Adipocyte (in vitro differentiated cells): ENCODE measurements around the gene LSS.
"Not testable (repeated sequence)": the region's sequence is repeated elsewhere in the genome, so short reads cannot be mapped to it uniquely, and the experiment has no call there.

ENCODE experiments used
- DNase-seq: peaks from one replicate; pipeline ENCODE4 v3.0.0-alpha.2; 2015; ENCODE audit warnings: low read depth
- H3K27me3 ChIP-seq: replicated peaks from 2 replicates; pipeline ENCODE4 v1.7.0; 2013; ENCODE audit warnings: mild to moderate bottlenecking, low read length, moderate library complexity; ENCODE audit not compliant: control insufficient read depth, insufficient read depth
- H3K36me3 ChIP-seq: 2 replicates; pipeline ENCODE4 v1.7.0; 2013; ENCODE audit warnings: low read length, mild to moderate bottlenecking, moderate library complexity; ENCODE audit not compliant: control insufficient read depth, insufficient read depth, severe bottlenecking
- H3K4me1 ChIP-seq: 2 replicates; pipeline ENCODE4 v1.7.0; 2013; ENCODE audit warnings: mild to moderate bottlenecking, low read length, moderate library complexity; ENCODE audit not compliant: control insufficient read depth, insufficient read depth
- H3K4me3 ChIP-seq: 2 replicates; pipeline ENCODE4 v1.7.0; 2013; ENCODE audit warnings: mild to moderate bottlenecking, low read length, moderate library complexity
- H3K9ac ChIP-seq: 2 replicates; pipeline ENCODE4 v1.7.0; 2013; ENCODE audit warnings: mild to moderate bottlenecking, low read length, moderate library complexity
- H3K9me3 ChIP-seq: 2 replicates; pipeline ENCODE4 v1.7.0; 2013; ENCODE audit warnings: mild to moderate bottlenecking, low read length, moderate library complexity; ENCODE audit not compliant: control insufficient read depth

LSS gene

DNA sequence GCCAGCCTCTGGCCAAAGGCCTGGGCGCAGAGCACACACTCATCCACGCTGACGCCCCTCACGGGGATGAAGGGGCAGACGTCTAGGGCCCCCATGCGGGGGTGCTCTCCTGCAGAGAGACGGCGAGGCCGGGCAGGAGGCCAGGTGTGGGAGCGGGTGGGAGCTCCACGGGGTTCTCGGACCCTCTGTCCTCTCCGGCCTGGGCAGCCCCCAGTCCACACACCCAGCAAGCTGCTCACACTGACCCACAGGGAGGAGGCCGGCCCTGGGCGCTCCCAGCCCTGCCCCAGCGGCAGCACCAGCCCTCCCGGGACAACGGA is 75.7 kb downstream of the LSS start:
- H3K4me3 ChIP-seq, result peak overlapping the region; percentile 66
- no peaks in the 10 kb centered on the region for H3K36me3 ChIP-seq
- no peak overlapping the region for H3K9ac ChIP-seq
- H3K9me3 ChIP-seq, result no peaks in the 10 kb centered on the region
- H3K27me3 ChIP-seq, result no peaks in the 10 kb centered on the region
- no peak for DNase-seq
- peaks cover 5% of the 10 kb centered on the region for H3K4me1 ChIP-seq

DNA sequence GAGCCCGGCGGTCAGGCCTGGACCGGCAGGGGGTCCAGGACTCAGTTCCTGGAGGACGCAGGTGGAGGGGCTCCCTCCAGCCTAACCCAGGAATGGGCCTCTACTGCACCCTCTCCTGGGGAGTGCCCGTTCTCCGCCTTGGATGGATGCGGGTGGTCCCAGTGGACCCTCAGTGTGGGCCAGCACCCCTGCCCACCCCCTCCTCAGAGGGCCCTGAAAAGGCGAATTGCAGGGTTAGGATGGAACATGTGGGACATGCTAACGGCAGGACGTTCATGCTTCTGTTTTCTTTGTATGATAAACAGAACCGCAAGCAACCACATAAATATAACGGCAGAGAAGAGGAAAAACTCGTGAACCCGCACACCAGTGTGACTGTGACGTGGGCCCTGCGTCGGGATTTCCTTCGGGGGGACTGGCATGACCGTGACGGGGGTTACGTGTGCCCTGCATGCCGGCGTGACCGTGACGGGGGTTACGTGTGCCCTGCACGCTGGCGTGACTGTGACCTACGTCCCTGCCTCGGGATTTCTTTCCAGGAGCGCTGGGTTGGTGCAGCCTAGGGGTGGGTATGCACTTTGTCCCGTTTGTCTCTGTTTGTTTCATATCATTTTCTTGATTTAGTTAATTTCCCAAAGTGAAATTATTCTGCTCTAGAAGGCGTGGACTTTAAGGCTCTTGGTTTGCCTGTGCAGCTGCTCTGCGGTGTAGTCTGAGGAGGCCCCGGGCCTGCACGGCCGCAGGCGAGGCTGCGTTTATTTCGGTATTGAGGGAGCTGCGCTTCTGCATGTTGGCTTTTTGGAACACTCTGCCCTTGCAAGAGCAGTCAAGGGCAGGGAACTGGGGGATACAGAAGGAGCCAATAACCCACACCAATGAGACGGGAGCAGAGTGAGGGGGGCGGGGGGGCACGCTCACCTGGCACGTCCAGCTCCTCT is 76.3 kb downstream of the LSS start:
- peaks cover 5% of the 10 kb centered on the region for H3K4me1 ChIP-seq
- H3K9me3 ChIP-seq, result no peaks in the 10 kb centered on the region
- no peak overlapping the region for H3K4me3 ChIP-seq
- no peaks in the 10 kb centered on the region for H3K27me3 ChIP-seq
- no peak for DNase-seq
- no peak overlapping the region for H3K9ac ChIP-seq
- no peaks in the 10 kb centered on the region for H3K36me3 ChIP-seq

DNA sequence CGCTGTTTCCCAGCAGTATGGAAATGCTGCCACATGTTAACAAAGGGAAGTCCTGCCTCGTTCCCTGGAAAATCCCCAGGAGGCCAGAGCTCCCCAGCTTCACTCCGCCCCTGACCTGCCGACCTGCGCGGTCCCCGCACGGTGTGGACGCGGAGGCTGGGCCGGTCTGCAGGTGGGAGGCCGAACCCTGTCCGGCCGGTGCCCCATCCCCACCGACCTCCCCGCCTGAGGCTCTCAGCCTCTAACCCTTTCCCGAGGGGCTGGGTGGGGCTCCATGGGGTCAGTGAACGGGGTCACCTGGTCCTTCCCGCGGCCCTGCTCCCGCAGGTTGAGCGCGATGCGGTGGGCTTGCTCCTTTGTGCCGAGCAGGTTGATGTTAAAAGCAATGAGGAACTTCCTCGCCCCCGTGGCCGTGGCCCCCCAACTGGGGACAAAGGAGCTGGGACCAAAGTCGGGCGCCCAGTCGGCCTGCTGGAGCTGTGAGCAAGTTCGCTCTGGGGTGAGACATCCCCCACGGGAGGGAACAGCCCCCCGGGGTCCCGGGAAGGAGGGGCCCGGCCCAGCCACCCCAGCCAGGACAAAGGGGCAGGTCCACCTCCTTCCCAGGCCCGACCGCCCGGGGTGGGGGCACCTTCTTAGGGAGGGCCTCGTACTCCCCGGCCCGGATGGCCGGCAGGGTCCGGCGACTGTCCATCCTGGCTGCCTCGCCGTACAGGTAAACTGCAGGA is 77.1 kb downstream of the LSS start:
- Histone ChIP-seq H3K9me3 (no peaks in the 10 kb centered on the region), H3K27me3 (no peaks in the 10 kb centered on the region), H3K4me1 (peaks cover 5% of the 10 kb centered on the region), H3K9ac (no peak overlapping the region), H3K4me3 (no peak overlapping the region), H3K36me3 (no peaks in the 10 kb centered on the region)
- DNase-seq, result no peak

DNA sequence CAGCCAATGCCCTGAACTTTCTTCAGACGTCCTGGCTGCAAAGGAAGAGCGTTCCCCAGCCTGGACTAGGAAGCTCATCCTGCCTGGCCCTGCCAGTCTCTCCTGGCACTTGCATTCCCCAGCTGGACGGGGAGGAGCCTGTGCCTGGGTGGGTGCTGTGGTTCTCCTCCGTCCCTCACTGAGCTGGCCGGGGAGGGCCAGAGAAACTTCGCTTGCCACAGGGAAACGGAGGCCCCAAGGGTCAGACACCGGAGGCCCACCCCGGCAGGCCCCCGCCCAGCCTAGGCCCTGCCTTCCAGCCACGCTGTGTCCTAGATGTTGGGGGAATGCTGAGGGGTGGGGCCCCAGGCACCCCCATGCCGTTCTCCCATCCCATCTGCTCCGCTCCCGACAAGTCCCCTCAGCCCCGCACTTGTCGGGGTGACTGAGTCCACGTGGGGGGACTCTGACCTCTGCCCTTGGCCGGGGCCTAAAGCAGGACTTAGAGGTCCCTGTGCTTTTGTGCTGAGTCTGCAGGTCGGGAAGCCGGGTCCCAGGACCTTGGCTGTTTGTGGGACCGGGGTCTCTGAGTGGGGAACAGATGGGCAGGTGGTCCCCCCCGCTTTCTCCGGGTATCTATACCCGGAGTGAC is 78.0 kb downstream of the LSS start:
- Histone ChIP-seq H3K9ac (no peak overlapping the region), H3K4me1 (peaks cover 5% of the 10 kb centered on the region), H3K9me3 (no peaks in the 10 kb centered on the region), H3K27me3 (no peaks in the 10 kb centered on the region), H3K36me3 (no peaks in the 10 kb centered on the region), H3K4me3 (no peak overlapping the region)
- DNase-seq, result no peak

DNA sequence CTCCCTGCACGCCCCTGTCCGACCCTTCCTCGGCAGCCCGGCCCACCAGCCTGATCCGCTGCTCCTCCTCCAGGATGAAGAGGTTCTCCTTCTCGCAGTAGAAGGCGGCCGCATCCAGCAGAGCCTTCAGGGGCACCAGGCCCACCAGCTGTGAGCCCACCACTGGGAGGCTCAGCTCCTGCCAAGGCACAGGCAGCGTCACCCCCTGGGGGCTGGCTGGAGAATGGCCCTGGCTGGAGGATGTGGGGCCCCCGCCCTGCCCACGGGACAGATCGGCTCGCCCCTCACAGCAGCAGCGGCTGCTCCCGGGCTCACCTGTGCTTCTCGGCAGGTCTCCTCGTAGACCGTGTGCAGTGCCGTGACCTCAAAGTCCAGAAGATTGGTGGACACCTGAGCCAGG is 78.5 kb downstream of the LSS start:
- Histone ChIP-seq H3K9me3 (no peaks in the 10 kb centered on the region), H3K9ac (no peak overlapping the region), H3K36me3 (no peaks in the 10 kb centered on the region), H3K27me3 (no peaks in the 10 kb centered on the region), H3K4me3 (no peak overlapping the region), H3K4me1 (peaks cover 5% of the 10 kb centered on the region)
- no peak for DNase-seq

DNA sequence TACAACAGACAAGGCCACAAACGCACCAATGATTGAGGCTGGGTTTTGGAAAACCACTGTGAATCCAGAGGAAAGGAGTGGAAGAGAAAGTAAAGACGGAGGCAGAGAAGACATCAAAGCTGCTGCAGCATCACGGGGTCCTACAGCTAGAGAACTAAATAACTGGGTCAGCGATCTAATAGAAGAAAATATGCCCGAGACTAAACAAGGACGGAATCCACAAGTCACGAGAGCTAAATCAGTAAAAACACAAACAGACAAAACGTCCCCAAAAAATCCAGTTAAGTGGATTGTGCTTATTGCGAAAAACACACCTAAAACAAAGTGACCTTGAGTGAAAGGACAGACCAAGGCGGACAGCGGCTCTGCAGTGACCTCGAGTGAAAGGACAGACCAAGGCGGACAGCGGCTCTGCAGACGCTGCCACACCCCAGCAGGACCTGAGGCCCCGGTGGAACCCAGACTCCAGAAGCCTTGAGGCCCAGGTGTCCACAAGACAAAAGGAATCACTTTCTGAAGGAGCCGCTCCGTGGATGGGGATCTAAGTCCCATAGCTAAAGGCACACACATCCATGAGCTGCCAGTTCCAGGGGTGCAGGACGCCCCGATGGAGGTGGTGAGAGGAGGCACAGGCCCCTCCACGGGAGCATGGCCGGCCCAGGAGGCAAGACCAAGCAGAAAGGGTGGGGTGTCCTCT is 79.2 kb downstream of the LSS start:
- no peaks in the 10 kb centered on the region for H3K9me3 ChIP-seq
- no peak for DNase-seq
- no peak overlapping the region for H3K4me3 ChIP-seq
- no peaks in the 10 kb centered on the region for H3K27me3 ChIP-seq
- no peaks in the 10 kb centered on the region for H3K36me3 ChIP-seq
- H3K9ac ChIP-seq, result no peak overlapping the region
- peaks cover 5% of the 10 kb centered on the region for H3K4me1 ChIP-seq

DNA sequence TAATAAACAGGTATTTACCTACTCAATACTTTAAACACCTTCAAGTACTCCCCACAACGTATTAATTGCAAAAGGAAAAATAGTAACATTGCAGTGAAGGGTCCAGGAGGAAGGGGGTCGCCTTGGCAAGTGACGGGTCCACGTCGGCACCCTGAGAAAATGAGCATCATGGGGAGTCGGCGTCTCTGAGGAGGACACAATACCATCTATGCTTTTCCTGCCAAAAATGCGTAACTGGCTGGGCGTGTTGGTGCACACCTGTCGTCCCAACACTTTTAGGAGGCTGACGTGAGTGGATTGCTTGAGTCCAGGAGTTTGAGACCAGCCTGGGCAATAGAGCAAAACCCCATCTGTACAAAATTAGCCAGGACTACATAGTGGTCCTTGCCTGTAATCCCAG is 80.5 kb downstream of the LSS start:
- no peaks in the 10 kb centered on the region for H3K9me3 ChIP-seq
- peaks cover 6% of the 10 kb centered on the region for H3K4me1 ChIP-seq
- no peaks in the 10 kb centered on the region for H3K27me3 ChIP-seq
- H3K36me3 ChIP-seq, result no peaks in the 10 kb centered on the region
- H3K4me3 ChIP-seq, result no peak overlapping the region
- no peak overlapping the region for H3K9ac ChIP-seq
- DNase-seq, result no peak

DNA sequence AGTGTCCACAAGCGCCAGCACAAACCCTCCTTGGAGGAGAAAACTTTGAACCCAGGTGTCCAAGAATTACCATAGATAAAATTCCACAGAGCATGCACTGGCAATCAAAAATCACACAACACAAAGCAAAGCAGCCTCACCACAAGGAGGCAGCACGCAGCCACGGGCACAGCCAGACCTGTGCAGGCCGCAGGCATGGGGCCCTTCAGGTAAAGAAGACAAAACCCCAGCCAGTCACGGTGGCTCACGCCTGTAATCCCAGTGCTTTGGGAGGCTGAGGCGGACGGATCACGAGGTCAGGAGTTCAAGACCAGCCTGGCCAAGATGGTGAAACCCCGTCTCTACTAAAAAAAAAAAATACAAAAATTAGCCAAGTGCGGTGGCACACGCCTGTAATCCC is 81.1 kb downstream of the LSS start:
- not testable (repeated sequence) for H3K36me3 ChIP-seq, H3K9ac ChIP-seq, H3K4me1 ChIP-seq, H3K4me3 ChIP-seq, H3K27me3 ChIP-seq, H3K9me3 ChIP-seq
- DNase-seq, result peak; percentile 44

DNA sequence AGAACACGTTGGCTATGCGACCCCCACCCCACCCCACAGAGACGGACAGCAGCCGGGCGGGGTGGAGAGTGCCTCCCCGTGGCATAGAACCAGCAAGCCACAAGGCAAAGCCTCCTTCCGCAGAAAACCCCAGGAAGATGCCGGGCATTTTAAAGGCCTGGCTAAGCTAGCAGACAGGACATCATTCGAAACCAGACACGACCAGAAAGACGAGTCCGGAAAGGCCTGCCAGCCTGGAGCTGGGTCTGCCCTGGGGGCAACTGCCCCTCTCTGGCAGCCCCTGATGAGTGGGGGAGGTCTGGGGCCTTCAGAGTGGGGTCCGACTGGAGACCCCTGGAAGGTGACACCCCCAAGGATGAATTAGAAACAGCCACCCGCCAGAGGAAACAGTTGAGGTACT is 81.7 kb downstream of the LSS start:
- H3K36me3 ChIP-seq, result no peaks in the 10 kb centered on the region
- no peaks in the 10 kb centered on the region for H3K9me3 ChIP-seq
- H3K27me3 ChIP-seq, result no peaks in the 10 kb centered on the region
- no peak for DNase-seq
- H3K4me1 ChIP-seq, result peaks cover 6% of the 10 kb centered on the region
- no peak overlapping the region for H3K4me3 ChIP-seq
- no peak overlapping the region for H3K9ac ChIP-seq

DNA sequence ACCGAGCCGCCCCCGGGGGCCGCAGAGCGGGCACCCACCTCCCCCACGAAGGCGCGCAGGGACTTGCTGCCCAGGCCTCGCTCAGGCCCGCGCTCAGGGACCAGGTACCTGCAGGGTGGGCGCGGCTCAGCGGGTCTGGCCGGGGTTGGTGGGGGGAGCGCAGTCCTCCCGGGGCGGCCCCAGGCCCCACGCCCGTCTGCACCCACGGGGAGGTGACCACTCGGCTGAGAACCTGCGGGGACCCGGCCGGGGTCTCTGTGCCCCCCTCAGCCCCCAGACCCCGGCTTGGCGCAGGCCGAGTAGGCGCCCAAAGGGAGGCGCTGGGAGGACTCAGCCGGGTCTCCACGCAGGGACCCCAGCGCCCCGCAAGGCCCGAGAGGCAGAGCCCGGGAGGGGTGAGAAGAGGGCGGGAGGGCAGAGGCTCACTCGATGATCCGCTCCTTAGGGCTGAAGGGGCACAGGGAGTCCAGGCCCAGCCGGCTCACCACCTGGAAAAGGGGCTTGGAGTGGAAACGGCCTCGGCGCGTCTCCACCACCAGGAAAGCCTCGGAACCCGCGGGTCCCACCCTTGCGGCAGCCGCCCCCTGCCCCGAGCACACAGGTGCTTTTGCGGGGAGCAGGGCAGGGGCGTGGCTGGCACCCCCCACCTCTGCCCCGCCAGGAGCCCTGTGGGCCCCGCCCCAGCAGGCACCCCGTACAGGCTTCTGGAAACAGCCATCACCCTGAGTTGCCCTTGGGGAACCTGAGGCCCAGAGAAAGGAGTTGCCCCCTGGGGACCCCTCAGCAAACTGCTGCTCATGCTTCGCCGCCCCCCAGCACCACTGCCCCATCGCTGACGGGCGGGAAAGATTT is 82.5 kb downstream of the LSS start:
- DNase-seq, result no peak
- no peaks in the 10 kb centered on the region for H3K9me3 ChIP-seq
- H3K4me1 ChIP-seq, result peaks cover 6% of the 10 kb centered on the region
- H3K4me3 ChIP-seq, result no peak overlapping the region
- H3K9ac ChIP-seq, result no peak overlapping the region
- H3K36me3 ChIP-seq, result no peaks in the 10 kb centered on the region
- H3K27me3 ChIP-seq, result no peaks in the 10 kb centered on the region
